NT2/D1 (cell line): ENCODE results near the gene TRPM2.

Experiments used
- SUZ12 ChIP-seq: IDR thresholded peaks from 2 replicates; pipeline ENCODE4 v1.6.1; 2011; ENCODE audit not compliant: insufficient read length, insufficient read depth; ENCODE audit errors: extremely low read depth
- YY1 ChIP-seq: IDR thresholded peaks from 2 replicates; pipeline ENCODE4 v1.6.1; 2011; ENCODE audit not compliant: insufficient read length, insufficient read depth
- ZNF274 ChIP-seq: IDR thresholded peaks from 2 replicates; pipeline ENCODE4 v1.6.1; 2011; ENCODE audit warnings: mild to moderate bottlenecking, low read depth, low read length

DNA sequence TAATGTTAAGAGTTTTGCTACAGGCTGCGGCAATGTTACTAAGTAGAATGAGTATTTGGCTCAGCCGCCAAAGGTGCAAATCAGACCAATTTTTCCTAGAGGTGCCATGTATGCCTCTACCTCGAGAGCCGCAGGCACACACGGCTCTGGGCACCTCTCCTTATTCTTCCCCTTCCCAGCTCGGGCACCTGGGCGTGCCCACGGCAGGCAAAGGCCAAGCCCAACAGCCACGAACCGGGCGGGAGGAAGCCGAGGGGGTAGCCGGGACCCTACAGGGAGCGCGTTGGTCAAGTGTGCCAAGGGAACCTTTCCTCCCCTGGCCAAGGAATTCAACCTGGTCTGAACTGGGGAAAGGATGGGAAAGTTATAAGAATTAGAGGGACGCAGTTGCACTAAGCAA lies 132.9 kb downstream of the TRPM2 start:
- no peak for TF ChIP-seq YY1
- TF ChIP-seq ZNF274: no peak
- TF ChIP-seq SUZ12: no peak
